Measurements from ENCODE around the gene CHN1.

Gene CHN1

DNA sequence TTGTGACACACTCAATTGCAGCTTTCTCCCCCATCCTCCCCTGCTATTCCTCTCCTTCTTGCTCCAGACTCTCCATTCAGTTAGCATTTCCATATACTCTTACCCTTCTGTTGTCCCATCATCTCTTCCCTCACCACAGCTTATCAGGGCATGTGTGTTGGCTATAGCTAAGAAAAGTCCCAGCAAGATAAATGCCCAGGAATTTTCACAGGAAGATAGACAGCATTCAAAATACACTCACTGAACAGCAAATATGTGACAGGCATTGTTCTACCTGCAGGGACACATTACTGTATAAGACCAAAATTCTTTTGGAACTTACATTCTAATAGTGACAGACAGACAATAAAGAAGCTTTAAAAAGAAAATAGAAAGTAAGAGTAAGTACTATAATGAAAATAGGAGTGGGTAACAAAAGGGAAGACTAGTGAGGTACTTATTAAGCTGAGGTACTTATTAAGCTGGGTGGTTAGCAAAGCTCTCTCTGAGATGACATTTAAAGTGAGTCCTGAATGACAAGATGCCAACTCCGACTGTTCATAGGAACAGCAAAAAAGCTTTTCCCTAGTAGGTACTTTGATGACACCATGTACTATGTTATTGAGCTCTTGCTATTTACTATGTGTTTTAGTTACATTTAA lies 86.2 kb downstream of the CHN1 start:
- no peak for FAIRE-seq

DNA sequence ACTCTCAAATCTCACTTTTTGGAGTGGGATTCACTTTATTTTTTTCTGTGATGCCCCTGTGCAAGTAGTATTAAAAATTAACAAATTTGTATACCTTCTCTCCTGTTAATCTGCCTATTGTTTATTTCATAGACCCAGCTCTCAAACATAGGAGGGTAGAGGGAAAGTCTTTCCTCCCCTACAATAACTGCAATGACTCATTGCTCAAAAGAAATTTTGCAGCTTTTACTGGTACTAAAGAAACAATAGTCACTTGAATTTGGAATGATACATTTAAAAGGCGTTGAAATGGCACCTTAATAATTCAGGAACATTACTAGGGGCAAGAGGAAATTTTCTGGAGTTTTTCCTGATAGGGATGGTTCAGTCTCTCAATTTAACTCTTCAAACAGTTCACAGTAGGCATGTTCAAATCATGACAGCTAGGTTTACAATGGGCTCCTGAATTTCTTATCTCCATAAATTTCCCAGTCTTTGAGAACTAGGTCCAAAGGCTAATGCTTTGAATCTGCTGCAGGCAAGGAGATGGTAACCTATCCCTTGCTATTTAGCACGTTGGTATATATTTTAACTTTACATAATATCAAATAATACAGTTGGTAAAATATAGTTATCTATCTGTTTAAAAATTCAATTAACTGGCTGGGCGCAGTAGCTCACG lies 88.8 kb downstream of the CHN1 start:
- FAIRE-seq, result no peak

DNA sequence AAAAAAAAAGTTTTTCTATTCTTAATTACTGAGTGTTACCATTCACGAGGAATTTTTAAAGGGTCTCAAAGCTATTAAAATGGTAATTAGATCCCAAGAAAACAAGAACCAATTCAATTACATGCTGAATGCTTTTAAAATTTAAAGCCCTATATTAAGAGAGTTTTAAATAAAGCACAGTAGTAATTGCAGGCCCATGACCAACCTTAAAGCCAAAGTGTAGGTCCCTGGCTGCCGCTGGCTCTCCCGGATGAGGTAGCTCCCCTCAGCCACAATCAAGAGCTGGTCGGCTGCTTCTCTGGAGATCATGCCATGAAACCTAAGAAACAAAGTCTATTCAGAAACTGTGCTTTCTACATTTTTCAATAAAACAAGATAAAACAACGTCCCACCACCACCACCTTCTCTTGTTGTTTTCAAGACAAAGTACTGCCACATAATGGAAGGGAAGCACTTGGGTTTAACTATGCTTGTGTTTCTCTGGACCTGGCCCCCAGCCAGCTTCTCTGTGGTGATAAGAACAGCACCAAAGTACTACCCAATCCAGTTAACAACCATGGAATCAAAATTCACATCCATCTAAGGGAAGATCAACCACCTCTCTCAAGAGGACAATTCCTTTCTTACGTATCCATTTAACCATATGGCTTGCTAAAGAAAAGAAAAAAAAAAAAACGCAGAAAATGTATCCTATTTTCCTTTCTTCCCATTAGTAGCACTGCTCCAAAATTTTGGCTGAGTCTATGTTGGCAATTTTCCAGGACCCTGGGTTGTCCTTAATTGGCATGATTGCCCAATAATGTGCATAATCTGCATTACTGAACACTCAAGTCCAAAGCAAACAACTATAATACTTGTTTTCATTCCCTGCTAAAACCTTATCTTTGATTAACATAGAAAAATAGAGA lies 90.1 kb downstream of the CHN1 start:
- FAIRE-seq, result no peak

DNA sequence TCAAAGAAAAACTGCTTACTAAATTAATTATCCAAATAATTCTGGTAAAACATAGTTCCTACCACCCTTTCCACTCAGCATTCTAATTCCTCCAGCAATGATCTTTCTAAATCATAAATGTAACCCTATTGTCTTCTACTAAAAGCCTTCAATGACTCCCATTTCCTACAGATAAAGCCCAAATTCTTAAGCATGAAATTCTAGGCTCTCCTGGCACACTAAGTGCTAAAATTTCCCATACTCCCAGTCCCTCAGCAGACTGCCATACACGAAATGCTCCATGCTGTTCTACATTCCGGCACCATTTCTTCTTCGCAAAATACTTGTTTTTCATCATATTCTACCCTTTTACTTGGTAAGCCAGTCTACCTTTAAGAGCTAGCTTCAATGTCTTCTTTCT lies 96.9 kb downstream of the CHN1 start:
- no peak for FAIRE-seq

DNA sequence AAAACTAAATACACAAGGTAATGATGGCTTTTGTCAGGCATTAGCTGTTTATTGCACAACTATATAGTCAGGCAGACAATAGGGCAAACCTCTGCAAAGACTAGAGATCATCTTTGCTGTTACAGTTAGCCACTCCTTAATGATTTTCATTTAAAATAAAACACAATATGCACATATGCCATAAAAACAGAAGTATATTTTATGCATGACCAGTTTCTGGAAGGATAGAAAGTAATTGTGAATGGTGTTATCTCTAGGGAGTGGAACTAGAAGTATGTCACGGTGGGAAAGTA lies 102.0 kb downstream of the CHN1 start:
- FAIRE-seq, result no peak

DNA sequence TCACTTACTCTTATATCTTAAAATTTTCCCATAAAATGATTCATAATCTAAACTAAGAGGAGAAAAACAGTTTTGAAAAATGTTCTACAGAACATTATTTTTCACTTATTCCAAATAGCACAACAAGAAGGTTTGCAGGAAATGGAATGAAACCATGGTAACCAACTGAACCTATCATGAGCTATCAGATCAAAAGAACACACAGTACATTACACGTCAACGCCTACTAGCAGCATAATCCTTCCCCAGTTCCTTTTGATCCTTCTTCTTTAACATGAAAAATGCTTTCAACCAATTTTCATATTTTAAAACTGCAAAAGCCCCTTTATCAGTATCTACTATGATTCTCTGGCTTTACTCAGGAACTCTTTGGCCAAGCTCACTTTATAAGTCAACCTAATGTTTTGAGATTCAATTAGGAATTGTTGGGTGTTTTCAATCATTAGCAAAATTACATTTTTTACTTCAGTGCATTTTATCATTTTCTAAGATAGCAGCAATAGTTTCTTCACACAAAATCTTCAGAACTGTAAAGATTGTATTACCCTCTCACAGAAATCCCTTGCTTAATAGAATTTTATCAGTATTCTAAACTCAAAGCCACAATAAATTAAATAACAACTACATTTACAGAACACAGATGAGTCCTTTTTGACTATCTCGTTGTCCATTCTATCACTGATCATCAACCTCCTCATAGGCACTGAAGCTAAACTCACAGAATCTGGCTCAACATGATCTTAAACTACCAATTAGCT lies 102.5 kb downstream of the CHN1 start:
- no peak for FAIRE-seq

DNA sequence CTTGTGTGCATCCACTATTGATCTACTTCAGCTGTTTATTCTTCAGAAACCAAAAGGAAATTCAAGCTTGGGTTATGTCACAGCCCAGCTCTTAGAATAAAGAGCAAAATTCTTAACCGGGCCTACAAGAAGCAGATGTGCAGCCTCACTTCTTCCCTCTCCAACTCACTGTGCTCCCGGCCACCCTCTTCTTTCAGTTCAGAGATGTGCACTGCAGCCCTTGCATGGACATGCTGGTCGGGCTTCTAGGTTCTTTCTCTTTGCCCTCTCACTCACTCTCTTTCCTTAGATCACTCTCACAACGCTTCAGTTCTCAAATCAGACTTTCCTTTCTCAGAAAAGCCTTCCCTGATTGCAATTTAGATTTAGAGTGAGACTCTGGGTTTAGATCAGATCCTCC lies 104.1 kb downstream of the CHN1 start:
- FAIRE-seq, result no peak

DNA sequence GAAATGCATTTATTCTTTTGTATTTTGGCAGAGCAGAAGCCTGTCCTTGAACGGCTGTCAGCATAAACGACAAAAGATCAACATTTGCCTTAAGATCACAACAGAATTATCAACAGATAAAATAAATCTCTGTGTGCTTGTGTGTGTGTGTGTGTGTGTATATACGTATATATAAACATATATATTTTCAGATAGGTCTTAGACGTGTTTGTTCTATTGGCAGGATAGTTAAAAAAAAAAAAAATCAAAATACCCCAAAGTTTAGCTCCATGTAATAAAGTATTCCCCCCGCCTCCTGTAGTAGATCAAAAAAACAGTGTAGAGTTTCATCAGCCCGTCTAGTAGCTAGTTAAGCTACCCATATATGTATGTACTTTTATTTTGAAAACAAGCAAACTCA lies 107.9 kb downstream of the CHN1 start:
- no peak for FAIRE-seq

DNA sequence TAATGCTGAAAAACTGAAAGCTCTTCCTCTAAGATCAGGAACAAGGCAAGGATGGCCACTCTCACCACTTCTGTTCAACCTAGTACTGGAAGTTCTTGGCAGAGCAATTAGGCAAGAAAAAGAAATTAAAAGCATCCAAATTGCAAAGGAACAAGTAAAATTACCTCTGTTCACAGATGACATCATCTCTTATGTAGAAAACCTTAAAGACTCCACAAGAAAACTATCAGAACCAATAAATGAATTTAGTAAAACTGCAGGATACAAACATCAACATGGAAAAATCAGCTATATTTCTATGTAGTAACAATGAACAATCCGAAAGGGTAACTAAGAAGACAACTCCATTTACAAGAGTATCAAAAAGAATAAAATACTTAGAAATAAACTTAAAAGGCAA lies 112.2 kb downstream of the CHN1 start:
- no peak for FAIRE-seq

DNA sequence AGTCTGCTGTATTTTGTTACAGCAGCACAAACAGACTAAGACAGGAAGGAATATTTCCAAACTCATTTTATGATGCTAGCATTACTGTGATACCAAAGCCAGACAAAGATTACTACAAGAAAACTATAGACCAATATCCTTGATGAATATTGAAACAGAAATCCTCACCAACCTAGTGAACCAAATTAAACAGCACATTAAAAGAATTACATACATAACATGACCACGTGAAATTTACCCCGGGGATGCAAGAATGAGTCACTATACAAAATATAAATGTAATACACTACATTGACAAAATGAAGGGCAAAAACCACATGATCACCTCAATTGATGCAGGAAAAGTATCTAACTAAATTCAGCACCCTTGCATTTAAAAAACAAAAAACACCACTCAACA lies 112.6 kb downstream of the CHN1 start:
- no peak for FAIRE-seq

DNA sequence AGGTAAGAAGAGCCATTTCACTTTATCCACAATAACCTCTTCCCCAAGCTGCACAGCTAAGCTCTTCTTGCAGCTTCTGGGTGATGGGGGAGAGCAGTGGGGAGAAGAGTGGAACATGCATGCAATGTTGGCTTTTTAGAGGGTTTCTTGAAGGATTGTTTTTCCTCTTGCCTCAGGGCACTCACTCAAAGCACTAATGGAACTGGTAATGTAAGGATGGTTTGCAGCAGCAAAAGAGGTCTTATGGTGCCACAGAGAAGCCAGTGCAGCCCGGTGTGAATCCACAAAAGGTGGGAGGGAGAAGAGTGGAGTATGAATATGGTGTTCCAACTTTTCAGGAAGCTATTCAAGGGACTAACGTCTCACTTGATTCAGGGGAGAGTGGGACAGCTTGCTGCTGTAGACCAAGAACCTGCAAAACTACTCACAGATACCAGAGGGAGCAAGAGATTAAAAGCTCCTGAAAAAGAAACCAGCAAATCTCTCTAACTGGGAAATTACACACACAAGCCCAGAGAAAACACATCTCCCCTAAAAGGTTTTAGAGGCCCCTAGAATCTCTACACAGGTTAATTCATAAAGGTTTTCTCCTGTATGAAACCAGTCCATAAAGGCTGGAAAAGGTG lies 116.4 kb downstream of the CHN1 start:
- FAIRE-seq, result no peak

DNA sequence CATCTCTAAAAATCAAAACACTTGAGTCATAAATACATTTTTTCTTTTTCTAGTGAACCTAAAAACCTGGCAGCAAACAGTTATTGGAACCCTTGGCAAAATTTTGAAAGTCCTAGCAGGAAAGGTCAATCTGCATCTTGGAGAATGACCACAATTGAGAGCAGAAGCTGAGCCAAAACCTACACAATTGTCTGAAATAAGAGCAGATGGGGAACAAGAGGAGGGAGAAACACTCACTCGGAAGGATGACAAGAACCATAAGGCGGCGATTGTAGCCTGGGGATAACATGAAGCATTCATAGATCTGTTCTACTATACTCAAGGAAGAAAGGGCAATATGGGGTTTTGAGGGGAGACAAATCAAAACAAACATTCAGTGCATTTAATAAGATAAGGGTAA lies 117.0 kb downstream of the CHN1 start:
- no peak for FAIRE-seq

DNA sequence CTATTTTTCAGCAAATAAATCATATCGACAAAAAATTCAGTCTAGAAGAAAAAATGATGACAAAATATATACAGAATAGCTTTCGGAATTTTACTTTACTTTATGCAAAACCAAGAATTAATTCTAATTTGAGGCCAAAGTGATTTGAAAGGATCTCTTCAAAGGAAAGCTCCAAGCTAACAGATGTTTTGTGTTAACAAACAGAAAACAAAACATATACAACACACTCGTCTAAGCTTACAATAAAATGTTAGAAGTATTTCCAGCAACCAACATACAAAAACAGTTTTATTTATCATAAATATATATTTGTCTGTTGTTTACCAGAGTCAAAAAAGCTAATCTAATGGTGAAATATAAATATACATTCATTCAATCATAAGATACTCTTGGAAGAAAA lies 122.8 kb downstream of the CHN1 start:
- FAIRE-seq, result peak; percentile 52

DNA sequence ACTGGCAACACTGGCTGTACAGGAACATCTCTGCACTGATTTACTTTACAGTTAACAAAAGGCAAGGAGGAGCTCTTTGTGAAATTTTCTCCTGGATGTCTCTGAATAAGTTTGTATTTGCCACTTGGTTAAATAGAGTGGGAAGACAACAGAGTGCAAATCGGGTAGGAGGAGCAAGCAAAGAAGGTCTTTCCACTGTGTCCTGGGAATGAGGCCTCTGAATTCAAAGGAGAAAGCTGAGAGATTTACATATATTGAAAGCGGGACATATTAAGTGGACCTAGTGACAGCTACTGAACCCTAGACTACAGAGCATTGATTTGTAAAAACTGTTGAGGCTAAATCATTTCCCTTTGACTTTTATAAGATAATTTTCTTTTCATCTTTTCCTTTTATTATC lies 123.5 kb downstream of the CHN1 start:
- no peak for FAIRE-seq

DNA sequence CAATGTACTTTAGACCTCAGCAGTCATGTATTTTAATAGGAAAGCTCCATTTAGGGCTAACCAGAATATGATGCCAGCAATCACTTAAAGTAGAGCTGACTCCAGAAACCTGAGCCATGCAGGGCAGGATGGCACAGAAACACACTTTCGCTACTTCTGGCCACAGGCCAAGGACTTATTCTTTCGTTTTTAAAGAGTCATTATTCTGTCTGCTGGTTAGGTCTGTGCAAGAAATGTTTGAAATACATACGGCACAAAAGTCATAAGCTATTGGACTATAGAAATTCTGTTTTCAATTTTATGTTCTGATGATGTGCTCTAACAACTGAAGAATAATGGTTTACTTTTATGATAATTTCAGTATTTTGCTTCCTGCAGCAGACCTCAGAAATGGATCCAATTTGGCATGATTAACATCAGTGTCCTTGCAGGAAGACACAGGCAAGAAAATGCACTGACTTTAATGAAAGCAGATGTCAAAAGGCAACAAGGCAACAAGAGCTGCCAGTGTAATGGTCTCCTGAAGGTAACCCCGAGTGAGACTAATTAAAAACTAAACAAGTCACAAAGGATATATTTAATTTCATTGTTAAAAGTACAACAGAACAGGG lies 126.5 kb downstream of the CHN1 start:
- FAIRE-seq, result no peak

DNA sequence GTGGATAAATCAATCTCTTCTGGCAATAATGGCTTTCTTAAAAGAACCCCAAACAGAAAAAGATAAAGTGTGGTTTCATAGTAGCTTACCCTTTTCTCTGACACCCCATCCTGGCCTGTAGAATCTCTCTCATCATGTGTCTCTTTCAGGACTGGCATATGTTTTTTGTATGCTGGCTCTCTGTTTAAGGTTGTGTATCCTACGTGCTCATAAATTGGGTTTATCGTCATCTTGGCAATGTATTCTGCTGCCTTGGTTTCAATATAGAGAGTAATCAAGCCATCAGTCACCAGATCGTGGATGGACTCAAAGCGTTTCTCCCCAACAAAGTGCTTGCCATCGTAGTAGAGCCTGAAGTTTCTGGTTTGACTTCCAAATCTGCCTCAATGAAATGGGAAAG lies 127.4 kb downstream of the CHN1 start:
- FAIRE-seq, result no peak

DNA sequence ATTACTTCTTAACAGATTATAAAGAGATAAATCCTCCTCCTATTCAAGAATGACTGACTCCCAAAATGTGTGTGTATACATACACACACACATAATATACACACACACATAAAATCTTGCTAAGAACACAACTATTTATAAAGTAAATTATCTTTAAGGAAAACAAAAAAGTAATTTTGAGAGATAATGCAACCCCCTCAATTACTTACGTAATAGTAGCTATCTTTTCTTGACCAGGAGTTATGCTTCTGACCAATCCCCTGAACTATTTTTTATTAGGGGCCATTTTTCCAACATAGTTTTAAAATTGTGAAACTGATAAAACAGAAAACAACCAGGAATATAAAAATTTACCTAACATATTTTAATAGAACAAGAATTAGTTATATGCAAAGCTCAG lies 127.9 kb downstream of the CHN1 start:
- no peak for FAIRE-seq

DNA sequence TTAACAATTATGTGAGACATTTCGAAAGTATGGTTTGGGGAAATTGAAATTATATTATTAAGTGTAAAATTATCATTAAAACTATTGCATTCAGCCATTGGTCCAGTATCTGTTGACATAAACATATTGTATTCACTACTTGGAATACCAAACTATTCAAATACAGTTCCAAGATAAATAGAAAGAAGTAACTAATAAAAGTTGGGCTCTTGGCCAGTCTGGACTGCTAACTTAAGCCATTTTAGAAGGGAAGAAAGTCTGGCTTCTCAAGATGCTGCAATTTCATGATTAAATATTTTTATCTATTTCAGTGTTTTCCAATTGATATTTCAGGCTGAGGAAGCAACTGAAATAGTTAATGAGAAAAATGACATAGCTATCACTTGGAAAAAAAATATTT lies 131.1 kb downstream of the CHN1 start:
- FAIRE-seq, result no peak

DNA sequence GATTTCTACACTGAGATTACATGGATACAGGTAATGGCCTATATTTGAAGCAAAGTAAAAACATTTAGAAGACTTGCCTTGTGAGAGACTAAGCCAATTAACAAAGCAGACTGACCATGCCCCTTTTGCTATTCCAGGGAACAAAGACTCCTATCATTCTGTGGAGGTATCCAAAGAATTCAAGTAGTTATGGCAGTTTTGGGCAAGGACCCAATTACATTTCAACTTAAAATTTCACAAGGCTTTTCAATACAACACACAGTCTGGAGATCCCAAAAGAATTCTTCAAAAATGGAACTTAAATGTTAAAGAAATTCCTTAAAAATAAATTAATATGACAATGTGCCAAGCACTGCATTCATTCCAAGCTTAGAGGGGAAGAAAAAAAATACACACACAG lies 131.7 kb downstream of the CHN1 start:
- FAIRE-seq, result no peak

DNA sequence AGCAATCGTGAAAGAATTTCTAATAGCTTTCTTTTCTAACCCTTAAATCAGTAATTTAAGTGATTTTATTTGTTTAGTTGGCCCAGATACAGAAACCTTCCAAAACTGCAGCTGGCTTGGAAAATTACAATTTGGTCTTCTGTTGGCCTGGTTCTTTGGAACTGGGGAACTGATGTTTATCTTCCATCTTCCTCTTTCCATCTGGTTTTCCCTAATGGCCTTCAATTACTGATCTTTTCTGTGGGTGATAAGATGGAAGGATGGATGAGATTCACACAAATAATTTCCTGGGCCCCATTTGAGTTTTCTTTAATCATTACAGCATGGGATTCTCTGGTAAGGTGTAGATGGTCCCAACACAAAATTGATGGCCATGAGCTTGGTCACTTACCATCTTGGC lies 134.4 kb downstream of the CHN1 start:
- no peak for FAIRE-seq

DNA sequence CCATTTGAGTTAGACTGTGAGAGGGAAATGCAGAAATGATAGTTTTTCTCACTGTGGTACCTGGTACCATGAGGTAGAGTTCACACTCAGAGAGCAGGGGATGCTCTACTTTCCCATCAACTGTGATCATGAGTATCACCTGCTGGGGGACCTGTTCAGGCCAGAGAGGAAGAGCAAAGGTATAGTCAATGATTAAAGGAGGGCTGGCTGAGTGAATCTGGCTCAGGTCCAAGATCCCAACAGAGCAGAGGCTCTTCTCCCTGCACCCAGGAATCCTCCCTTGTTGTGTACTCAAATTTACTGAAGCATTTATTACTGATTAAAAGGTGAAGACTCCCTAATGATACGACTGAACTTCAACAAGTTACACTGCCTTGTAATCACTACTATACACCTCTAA lies 136.3 kb downstream of the CHN1 start:
- FAIRE-seq, result no peak

DNA sequence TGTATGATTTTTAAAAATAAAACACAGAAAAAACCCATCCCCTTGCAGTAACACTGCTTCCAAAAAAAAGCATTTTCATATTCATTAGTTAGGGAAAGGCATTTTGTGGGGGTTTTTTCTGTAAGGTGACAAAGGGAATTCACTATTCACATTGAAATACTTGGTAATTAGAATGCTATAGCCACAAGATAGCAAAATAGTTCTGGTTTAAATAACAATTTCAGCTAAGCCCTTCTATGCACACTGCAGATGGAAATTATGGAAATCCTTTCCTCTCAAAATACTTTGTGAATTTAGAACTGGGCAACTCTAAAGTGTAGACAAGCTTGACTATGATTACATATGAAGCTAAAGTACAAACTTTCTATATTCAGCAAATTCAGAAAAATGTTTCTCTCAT lies 138.8 kb downstream of the CHN1 start:
- no peak for FAIRE-seq

DNA sequence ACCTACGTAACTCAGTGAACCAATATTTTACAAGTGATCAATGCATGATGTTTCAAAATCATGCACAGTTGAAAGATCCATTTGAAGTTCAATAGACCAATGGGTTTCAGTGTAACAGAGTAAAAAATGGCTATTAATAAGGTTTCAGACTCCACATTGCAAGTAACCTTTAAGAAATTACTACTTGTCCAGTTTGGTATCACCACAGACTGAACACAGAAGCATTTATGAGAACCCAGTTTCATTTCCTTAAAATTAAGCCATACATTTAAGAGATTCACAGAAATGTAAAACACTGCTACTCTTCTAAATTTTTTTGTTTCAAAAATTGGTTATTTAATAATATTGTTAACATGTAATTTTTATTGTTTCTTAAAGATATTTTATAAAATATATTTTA lies 142.0 kb downstream of the CHN1 start:
- no peak for FAIRE-seq

All from A204.1 (cell line).